Activated CD8-positive, alpha-beta memory T cell treated with anti-CD3 and anti-CD28 coated beads, Interleukin-2, amount 50 U/mL, for 4 hours (primary cell): ENCODE results near the gene SNAP25.

Experiments
- DNase-seq: peaks from one replicate; pipeline ENCODE4 v3.0.0-alpha.2; 2020

SNAP25 gene

GRCh38 chr20:10264166-10264558 lies 45.5 kb downstream of the SNAP25 start:
- no peak for DNase-seq

- DNase-seq, result no peak
Observed at GRCh38 chr20:10268636-10269035, 50.0 kb downstream of the SNAP25 start.

GRCh38 chr20:10270630-10271029 lies 52.0 kb downstream of the SNAP25 start:
- no peak for DNase-seq

DNA sequence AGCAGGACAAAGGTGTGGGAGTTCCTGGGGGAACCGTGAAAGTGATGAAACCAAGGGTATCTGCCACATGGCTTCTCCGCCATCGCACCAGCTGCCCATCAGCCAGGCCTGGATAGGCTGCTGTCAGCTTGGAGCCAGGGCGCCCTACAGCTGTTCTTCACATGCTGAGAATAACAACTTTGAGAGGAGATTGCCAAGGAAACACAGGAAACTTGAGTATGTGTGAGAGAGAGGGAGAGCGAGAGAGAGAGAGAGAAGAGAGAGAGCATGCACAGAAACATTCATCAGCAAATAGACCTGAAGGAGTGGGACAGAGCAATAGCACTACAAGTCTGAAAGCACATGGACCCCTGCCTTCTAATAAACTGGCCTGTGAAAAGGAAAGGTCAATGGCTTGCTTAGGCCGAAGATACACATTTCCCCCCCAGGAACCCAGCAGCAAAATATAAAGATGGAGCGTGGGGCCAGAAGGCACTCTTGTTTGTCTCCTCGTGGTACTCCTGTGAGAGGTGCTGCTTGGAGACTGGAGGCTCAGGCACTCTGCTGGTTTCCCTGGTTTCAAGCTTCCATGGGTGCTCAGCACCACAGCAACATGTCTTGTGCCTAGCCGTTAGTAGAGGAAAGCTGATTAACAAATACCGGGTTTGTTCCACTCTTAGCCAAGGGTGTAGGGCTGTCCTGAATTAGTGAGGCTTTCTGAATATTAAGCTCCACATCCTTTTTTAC lies 53.0 kb downstream of the SNAP25 start:
- no peak for DNase-seq

DNA sequence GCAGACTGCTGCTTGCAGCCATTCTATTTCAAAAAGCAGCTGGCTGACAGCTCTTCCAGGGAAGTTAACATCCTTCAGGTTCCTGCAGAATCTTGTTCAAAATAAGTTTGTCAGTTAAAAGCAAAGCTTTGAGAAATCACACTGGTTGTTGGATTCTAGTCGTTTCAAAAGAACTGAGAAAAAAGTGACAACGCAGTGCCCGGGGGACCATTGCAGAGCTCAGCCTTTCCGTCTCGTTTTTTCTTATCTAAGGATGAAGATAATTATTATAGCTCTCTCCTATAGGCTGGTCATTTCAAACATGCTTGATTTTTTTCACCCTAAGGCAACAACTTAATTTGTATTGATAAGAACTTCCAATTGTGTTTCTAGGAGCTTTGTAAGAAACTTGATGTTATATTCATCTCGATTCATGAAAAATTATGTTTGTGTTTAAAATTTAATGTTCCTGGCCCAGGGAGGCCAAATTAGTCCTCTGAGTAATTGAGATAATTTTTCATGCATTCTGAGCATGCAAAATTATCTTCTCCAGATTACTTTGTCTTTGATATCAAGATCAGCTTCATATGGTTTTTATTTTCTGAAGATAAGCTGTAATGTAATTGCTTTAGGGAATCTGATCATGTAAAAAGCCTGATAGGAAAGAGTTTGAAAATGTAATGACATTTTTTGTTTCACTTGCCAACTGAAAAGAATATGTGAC lies 58.4 kb downstream of the SNAP25 start:
- no peak for DNase-seq

- DNase-seq, result no peak
Observed at GRCh38 chr20:10277616-10278015, 59.0 kb downstream of the SNAP25 start.

DNA sequence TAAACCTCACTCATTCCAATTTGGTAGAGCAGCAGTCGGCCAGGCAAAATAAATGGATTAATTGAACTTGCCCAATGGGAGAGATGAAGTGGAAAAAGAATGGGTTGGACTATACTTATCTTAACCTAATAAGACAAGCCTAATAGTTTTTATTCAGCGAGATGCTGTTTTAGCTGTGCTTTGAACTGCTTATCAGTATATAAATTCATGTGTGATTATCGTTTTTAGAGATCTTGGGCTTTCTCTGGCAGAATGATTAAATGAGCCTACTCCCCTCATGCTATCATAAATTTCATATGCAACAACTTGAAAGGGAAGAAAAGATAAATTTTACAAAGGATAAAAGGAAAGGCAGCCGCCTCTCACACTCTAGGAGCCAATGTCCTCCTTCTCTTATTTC lies 59.8 kb downstream of the SNAP25 start:
- no peak for DNase-seq

DNA sequence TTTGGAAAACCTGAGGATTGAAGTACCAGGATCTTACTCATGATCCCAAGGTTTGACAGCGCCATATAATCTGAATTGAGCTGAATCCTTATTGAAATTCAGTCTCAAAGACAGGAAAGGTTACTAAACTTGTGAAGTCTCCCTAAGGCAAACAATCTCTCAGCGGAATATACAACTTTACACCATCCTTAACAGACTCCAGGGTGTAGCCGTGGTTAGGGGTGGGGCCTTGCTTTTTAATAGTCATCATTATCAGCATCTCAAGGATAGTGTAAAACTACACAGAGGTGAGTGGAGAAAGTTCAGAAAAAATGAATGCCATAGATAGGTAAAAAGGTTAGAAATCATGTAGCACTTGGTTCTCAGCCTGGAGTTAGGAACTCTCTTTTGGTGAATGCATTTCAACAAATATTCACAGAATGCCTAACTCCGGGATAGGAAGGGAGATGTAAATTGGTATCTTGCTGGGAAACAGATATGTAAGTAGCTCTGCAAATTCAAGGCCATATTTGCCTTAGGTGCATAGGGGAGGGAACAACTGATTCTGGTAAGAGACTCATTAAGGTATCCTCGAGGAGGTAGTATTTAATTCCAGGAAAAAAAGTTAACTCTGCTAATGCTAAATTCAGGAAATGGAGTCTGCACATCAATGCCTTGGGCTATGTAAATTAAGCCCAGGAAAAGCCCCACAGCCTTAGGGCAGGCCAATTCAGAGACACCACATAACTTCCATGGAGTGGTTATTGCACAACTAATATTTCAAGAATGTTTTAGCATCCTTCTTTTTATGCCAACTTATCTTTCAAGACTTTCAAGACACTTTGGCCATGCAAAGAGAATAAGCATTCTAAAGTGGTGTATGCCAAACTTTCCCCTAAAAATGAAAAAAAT lies 61.6 kb downstream of the SNAP25 start:
- no peak for DNase-seq

- DNase-seq, result no peak
Observed at GRCh38 chr20:10281911-10282310, 63.3 kb downstream of the SNAP25 start.

- no peak for DNase-seq
Observed at GRCh38 chr20:10282979-10283456, 64.4 kb downstream of the SNAP25 start.

GRCh38 chr20:10286356-10286755 lies 67.7 kb downstream of the SNAP25 start:
- no peak for DNase-seq

DNA sequence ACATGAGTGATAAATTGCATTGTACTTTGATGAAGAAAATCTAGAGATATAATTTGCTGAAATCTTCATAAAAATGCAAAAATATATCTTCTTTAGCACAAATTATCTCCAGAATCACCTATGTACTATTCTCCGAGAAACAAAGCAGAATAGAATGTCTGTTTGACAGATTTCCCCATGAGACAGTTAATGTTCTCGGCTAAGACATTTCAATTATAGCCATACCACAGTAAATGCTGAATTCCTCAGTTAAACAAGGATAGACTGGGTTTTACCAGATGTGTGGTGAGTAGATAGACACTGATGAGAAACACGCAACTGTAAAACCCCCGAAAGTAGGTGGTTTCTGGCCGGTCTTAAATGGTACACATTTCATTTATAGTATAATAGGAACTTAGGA lies 69.8 kb downstream of the SNAP25 start:
- DNase-seq, result no peak

GRCh38 chr20:10288954-10289646 lies 70.5 kb downstream of the SNAP25 start:
- no peak for DNase-seq

DNA sequence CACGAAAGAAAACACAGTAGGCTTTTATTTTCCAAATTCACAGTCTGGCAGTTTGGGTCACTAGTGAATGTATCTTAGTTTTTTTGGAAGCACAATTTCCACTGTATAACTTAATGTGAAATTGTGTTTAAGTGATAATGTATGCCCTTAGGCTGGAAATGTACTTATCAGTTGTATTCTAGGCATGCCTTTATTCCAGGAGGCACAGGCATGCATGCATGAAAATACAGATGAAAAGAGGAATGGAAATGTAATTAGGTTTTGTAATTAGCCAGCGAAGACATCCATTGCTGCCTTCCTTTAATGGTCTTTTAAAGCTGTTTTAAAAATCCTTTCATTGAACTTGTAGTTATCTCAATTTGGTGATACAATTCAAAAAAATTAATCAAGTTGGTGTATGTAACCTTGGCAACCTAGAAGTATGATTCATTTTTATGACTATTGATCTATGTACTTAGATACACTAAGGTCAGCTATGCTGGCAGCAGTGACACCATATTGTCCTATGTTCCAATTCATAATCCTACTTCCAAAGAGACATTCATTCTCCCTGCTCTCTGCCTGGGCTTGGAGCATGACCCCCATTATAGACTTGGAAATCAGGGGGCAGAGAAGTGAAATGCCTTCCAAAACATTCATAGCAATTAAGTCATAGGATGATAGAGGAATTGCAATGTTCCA lies 73.1 kb downstream of the SNAP25 start:
- DNase-seq, result no peak

- no peak for DNase-seq
Observed at GRCh38 chr20:10297223-10297622, 78.6 kb downstream of the SNAP25 start.

- DNase-seq, result no peak
Observed at GRCh38 chr20:10297684-10298240, 79.1 kb downstream of the SNAP25 start.

DNA sequence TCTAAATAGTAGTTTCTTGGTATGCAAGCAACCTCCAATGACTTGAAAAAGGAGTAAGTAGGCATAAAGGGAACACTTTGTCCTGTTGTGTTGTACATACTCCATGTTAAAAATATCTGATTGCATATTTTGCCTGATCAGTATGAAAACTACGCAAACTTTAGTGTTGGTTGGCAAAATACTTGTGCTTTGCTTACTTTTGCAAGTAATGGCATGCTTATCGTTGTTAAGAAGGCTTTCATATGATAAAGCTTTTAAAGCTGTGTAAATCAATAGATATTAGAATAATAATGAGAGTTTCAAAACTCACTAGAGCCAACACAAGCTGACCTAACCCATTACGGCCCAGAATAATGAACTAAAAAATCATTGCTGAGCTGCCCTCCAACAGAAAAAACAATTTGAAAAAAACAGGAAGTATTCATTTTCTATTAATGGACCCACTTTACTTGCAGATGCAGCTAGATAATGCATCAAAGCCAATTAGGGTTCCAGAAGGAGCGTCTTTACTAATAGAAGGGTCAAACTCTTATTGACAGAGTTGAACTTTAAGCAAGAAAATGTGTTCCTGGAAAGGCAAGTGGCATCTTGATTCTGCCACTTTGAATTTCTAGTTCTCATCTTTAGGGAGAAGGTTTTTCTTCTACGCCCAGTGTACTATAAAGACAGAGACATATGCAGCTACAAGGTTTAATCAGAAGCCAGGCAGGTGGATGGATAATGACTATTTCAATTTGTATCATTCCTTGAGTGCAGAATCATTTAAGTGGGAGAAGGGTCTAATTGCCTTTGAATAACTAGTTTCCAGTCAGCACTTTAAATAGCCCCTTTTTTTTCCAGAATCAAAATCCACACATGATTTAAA lies 82.2 kb downstream of the SNAP25 start:
- no peak for DNase-seq

GRCh38 chr20:10303852-10304251 lies 85.2 kb downstream of the SNAP25 start:
- DNase-seq, result no peak

- no peak for DNase-seq
Observed at GRCh38 chr20:10304471-10305046, 85.9 kb downstream of the SNAP25 start.
